Middle frontal gyrus (tissue), 1 donor: Measurements from ENCODE around the gene PMS1.
"Not testable (repeated sequence)": the region's sequence is repeated elsewhere in the genome, so short reads cannot be mapped to it uniquely, and the experiment has no call there.

ENCODE experiments used
- DNase-seq: peaks from one replicate; pipeline ENCODE4 v3.0.0-alpha.2; 2015; ENCODE audit warnings: low spot score; ENCODE audit errors: extremely low spot score

PMS1 gene

GRCh38 chr2:189803431-189803830, 19.2 kb downstream of the PMS1 start:
- no peak for DNase-seq

- DNase-seq: no peak
These were observed 34.2 kb downstream of the PMS1 start for GRCh38 chr2:189818249-189819038.

DNA sequence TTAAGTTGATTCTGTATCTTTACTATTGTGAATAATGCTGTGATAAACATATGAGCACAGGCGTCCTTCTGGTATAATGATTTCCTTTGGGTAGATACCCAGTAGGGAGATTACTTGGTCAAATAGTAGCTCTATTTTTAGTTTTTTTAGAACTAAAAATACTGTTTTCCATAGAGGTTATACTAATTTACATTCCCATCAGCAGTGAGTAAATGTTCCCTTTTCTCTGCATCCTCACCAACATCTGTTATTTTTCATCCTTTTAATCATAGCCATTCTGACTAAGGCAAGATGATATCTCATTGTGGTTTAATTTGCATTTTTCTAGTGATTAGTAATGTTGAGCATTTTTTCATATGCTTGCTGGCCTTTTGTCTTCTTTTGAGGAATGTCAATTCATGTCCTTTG, 35.1 kb downstream of the PMS1 start:
- DNase-seq: no peak

DNA sequence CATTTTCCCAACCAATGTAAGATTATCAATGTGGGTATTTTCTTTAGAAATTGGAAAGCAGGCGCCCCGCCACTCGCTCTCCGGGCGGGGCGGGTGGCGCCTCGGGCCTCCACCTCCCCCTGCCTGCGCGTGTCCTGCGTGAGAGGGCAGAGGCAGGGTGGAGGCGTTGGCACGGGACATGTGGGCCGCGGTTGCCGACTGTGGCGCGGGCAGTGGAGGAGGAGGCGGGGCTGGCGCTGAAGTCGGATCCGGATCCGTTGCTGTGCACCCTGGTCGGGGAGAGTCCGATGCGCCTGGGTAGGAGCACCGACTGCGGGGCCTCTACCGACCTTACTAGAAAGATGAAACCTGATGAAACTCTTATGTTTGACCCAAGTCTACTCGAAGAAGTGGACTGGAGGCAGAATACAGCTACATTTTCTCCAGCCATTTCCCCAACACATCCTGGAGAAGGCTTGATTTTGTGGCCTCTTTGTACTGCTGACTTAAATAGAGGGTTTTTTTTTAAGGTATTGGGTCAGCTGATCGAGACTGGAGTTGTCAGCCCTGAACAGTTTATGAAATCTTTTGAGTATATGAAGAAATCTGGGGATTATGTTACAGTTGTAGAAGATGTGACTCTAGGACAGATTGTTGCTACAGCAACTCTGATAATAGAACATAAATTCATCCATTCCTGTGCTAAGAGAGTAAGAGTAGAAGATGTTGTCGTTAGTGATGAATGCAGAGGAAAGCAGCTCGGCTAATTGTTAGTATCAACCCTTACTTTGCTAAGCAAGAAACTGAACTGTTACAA, 37.9 kb downstream of the PMS1 start:
- no peak for DNase-seq

- DNase-seq: no peak
These were observed 40.6 kb downstream of the PMS1 start for GRCh38 chr2:189824694-189825396.

DNA sequence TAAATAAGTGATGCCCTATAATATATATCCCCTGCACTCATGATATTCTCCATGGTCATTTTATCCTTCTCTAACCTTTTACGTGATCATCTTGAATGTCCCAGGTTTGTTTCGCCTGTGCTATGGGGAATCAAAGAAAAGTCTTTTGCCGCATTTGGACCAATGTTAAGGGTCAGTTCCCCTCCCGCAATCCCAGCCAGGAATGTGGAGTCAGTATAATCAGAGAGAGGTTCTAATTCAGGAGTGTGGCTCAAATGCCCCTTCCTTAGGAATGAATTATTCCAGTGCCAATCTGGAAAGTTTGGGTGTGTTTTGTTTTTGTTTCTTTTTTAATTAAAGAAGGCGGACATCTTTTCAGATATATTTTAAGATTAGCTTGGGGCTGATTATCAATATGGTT, 41.8 kb downstream of the PMS1 start:
- no peak for DNase-seq

GRCh38 chr2:189829102-189829833, 45.0 kb downstream of the PMS1 start:
- no peak for DNase-seq

- DNase-seq: no peak
These were observed 46.3 kb downstream of the PMS1 start for GRCh38 chr2:189830510-189830909.

DNA sequence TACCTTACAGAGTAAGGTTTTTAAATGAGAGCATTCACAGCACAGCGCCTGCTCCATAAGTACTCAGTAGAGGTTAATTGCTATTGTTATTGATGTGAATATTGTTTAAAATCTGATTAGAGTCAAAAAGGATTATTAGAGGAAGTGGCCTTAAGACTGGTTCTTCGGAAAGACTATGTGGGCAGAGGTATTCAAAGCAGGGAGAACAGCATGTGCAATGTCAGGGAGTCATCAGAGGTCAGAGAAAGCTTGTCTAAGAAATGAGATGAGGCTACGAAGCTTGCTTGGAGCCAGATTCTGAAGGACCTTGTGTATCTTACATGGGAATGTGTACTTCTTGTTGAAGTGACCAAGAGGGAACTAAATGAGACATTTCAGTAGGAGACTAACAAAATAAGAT, 49.8 kb downstream of the PMS1 start:
- no peak for DNase-seq

- DNase-seq: not testable (repeated sequence)
These were observed 50.4 kb downstream of the PMS1 start for GRCh38 chr2:189834642-189835041.

- no peak for DNase-seq
These were observed 51.8 kb downstream of the PMS1 start for GRCh38 chr2:189835855-189836558.

DNA sequence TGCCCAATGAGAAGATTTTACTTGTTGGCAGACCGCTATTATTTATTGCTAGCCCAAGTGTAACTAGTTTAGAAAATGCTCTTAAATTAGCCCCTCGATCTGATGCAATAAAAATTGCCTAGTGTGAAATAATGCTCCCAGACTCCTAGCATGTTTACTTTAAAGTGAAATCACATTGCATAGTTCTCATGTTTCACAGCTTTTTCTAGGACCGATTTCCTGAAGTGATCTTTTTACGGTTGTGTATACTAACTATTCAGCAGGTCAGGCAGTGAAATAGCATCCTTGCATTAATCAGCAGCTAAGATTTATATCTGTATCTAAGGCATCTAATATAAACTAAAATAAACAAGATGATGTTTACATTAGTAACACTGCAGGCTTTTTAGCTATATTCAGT, 52.4 kb downstream of the PMS1 start:
- DNase-seq: no peak

DNA sequence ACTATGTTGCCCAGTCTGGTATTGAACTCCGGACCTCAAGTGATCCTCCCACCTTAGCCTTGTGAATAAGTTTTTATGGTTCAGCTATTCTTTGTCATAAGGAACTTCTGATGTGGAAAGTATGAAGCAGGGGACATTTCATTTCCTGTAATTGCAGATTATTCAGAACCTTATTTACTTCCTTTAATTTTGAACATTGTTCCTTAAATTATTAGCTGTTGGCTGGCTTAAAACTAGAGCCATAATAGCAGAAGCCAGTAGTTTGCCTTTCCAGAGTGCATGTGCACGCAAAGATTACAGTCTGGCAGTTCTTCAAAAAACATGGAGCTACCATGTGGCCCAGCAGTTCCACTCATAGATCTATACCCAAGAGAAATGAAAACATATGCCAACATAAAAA, 53.1 kb downstream of the PMS1 start:
- DNase-seq: no peak

DNA sequence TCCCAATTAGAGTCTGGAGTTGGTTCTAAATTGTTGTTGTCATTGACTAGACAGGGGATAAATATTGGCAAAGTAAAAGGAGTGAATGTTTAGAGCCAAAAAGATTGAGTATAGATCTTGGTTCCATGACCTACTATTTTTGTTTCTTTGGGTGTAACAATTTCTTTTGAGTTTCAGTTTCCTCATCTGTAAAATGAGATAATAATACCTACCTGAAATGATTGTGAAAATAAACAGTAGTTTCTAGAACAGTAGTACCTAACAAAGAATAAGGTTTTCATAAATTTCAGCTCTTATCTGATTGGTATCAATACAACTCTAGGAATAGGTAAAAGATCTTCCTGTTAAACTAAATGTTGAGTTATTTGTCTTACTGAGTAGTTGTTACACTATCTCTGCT, 56.8 kb downstream of the PMS1 start:
- DNase-seq: no peak

GRCh38 chr2:189848276-189848675, 64.0 kb downstream of the PMS1 start:
- DNase-seq: no peak

GRCh38 chr2:189849550-189849949, 65.3 kb downstream of the PMS1 start:
- DNase-seq: no peak

GRCh38 chr2:189851174-189851826, 67.0 kb downstream of the PMS1 start:
- DNase-seq: no peak

DNA sequence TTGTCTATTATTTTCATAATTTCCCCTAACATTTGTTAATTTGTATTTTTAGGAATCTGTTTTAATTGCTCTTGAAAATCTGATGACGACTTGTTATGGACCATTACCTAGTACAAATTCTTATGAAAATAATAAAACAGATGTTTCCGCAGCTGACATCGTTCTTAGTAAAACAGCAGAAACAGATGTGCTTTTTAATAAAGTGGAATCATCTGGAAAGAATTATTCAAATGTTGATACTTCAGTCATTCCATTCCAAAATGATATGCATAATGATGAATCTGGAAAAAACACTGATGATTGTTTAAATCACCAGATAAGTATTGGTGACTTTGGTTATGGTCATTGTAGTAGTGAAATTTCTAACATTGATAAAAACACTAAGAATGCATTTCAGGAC, 69.9 kb downstream of the PMS1 start:
- DNase-seq: no peak

DNA sequence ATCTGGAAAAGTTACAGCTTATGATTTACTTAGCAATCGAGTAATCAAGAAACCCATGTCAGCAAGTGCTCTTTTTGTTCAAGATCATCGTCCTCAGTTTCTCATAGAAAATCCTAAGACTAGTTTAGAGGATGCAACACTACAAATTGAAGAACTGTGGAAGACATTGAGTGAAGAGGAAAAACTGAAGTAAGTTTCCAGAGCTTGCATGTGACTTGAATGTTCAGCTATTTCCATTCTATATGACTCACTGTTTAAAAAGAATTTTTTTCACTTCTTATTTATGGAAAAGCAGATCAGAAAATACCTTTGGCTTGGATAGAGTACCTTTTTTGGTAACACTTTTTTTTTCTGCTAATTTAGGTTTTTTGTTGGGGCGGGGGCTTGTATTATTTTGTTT, 70.7 kb downstream of the PMS1 start:
- no peak for DNase-seq

- no peak for DNase-seq
These were observed 74.0 kb downstream of the PMS1 start for GRCh38 chr2:189858291-189858690.
